HG02623 (cell line): ENCODE data around the gene HSPB9.

Experiments used
- ATAC-seq: cut with Tn5 transposase; IDR thresholded peaks from one replicate; pipeline ENCODE4 v1.9.1; 2021; ENCODE audit warnings: moderate library complexity; ENCODE audit not compliant: unreplicated experiment

HSPB9 gene, protein sequence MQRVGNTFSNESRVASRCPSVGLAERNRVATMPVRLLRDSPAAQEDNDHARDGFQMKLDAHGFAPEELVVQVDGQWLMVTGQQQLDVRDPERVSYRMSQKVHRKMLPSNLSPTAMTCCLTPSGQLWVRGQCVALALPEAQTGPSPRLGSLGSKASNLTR

DNA sequence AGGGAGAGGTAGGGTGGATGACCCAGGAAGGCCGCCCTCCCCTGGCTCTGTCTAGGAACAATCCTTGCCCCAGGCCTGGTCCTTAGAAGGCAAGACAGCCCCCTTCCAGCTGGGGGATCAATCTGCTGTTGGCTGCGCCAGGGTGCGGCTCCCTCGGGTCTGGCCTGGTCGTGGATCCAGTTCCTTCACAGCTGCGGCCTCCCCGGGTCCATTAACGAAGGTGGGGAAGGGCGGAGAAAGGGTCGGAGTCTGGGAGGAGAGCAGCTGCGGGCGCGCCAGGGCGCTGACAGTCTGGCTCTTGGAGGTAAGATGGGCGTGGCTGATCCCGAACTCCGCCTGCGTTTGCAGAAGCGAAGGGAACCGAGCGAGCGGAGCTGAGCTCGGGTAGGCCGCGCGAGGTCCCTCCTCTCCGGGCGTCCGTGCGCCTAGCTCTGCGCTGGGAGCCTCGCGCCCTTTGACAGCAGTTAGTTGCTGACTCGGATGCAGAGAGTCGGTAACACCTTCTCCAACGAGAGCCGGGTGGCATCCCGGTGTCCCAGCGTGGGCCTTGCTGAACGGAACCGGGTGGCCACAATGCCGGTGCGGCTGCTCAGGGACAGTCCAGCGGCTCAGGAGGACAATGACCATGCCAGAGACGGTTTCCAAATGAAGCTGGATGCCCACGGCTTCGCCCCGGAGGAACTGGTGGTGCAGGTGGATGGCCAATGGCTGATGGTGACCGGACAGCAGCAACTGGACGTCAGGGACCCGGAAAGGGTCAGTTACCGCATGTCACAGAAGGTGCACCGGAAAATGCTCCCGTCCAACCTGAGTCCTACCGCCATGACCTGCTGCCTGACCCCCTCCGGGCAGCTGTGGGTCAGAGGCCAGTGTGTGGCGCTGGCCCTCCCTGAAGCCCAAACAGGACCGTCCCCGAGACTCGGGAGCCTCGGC lies at the start of gene HSPB9:
HSPB9 (plus strand) TSS at position 434 of the 933 bp plus-strand sequence; CDS start at position 481, 47 bp downstream.
- no peak for ATAC-seq

DNA sequence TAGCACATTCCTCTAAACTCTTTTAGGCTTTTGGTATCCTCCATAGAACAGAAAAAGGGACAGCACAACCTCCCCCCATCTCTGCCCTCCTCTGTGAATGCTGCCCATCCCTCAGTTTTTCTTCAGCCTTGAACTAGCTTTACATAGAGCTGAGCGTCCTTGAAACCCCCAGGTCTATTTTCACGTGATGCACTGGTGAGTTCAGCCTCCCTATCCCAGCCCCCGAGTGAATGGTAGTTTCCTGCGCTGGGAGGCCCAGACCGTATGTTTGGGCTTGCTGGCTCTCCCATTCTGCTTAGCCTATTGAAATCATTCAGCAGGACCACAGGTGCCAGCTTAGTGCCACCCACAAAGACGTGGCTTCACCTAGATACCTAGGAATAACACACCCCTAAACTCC lies 46.8 kb upstream of the HSPB9 start:
- no peak for ATAC-seq

DNA sequence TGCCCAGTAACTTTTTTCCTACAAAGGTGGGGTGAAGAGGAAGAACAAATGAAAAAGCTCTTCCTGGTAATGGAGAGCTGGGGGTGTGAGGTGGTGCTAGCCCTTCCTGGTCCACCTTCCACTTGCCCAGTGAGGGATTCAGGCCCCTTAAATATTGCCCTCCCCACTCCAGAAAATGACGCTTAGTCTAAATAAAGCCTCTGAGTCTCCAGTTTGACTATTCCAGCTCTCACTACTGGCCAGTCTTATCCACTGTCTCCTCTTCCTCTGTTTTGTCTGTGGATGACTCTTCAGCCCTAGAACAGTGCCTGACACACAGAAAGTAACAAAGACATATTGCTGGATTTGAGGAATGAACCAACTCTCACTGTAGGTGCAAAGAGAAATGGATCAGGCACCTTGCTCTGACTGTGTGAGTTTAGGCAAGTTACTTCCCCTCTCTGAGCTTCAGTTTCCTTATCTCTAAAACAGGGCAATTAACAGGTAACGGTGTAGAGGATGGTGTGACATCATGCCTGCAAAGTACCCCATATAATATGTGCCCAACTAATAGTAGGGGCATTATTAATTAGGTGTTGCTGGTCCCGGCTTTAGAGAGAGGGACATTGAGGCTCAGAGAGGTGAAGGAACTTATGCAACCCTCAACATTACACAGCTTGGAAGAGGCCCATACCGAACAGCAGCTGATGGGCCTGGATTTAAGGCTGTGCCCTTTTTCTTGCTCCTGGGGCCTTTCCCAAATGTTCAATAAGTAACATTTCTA lies 45.6 kb upstream of the HSPB9 start:
- no peak for ATAC-seq

DNA sequence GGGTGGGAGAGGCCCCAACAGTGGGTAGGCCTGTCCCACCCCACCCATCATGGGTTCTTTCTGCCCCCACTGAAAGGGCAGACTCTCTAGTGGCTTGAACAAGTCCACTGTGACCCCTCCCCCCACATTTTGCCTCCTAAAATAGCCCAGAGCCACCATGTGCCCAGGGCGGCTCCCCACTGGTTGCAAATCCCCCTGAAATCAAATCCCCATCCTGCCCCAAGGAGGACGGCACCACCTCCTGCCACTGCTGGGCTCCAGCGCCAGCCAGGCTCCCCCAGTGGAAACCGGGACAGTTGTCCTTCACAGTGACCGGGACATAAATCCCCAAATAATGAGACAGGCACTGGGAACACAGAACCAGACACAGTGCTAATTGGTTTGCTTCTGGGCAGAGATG lies 44.8 kb upstream of the HSPB9 start:
- ATAC-seq: no peak

DNA sequence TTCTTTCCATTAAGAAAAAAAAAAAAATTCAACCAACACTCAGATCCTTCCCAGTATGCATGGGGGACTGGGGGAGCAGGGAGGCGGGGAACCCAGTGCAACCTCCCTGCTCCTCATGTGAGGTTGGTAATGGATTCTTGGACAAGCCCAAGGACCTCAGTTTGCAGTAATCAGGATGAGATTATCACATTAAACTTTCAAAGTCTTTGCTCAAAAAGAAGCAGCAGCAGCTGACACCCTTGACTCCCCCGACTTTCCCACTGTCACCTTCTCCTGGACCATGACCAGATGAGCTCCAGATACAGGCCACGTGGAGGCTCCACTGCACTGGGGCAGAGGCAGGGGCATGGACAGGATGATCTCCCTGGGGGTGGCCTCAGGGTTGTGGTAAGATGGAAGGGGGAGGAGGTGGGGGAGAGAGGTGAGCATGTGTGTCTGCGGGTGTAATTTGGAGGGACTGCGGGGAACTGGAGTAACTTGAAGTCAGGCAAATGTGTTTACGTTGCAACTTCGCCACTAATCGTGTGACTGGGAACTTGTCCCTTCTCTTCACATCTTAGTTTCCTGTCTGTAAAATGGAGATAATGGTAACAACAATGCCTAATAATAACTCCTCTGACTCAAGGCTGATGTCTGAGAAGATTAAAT lies 44.1 kb upstream of the HSPB9 start:
- no peak for ATAC-seq

DNA sequence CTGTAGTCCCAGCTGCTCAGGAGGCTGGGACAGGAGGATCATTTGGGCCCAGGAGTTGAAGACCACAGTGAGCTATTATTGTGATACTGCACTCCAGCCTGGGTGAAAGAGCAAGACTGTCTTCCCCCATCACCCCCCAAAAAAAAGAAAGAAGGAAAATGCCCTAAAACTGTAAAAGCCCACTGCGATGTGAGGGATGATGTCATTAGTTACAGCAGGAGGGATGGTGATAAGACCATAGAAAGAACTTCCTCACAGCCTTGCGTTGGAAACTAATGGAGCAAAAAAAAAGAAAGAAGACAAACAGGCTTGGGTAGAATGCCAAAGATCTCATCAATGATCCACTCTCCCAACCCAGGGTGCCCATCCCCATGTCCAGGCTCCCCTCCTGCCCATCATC lies 43.1 kb upstream of the HSPB9 start:
- no peak for ATAC-seq

DNA sequence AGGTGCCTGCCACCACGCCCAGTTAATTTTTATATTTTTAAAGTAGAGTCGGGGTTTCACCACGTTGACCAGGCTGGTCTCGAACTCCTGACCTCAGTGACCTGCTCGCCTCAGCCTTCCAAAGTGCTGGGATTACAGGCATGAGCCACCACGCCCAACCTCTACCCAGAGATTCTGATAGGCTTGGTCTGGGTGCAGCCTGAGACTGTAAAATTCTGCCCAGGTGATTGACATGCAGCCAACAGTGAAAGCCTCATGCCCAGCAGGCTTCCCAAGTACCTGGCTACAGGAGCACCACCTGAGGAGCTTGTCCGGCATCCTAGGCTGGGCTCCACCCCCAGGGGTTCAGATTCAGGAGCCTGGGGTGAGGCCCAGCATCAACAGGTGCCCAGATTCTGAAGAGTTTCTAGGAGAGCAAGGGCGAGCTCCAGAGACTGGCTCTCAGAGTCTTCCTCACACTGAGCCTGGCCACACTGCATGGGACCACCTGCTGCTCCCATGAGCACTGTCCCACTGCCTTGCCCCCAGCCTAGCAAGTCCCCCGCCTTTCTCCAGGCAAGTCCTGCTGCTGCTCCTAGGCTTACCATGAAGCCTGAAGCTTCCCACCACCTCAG lies 41.0 kb upstream of the HSPB9 start:
- no peak for ATAC-seq

DNA sequence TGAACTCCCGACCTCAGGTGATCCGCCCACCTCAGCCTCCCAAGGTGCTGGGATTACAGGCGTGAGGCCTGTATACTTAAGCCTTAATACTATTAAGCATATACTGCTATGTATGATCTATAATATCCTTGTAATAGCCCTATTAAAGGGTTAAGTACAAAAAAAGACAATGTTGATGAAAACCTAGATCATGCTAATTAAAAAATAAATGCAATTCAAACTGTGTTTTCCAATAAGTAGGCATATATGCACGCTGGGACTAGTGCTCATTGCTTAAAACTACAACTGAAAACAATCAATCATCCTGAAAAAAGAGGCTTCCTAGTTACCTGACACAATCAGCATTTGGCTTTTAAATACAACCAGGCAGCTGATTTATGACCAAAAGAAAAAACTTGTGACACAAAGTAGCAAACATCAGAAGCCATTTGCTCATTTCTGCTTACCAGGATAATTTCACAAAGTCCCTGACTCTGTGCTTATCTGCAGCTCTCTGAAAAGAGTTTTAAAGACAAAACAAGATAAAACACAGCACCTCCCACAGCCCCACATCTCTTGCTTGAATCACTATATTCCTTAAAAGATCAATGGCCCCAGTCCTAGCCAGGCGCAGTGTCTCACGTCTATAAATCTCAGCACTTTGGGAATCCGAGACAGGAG lies 35.4 kb upstream of the HSPB9 start:
- ATAC-seq: no peak

DNA sequence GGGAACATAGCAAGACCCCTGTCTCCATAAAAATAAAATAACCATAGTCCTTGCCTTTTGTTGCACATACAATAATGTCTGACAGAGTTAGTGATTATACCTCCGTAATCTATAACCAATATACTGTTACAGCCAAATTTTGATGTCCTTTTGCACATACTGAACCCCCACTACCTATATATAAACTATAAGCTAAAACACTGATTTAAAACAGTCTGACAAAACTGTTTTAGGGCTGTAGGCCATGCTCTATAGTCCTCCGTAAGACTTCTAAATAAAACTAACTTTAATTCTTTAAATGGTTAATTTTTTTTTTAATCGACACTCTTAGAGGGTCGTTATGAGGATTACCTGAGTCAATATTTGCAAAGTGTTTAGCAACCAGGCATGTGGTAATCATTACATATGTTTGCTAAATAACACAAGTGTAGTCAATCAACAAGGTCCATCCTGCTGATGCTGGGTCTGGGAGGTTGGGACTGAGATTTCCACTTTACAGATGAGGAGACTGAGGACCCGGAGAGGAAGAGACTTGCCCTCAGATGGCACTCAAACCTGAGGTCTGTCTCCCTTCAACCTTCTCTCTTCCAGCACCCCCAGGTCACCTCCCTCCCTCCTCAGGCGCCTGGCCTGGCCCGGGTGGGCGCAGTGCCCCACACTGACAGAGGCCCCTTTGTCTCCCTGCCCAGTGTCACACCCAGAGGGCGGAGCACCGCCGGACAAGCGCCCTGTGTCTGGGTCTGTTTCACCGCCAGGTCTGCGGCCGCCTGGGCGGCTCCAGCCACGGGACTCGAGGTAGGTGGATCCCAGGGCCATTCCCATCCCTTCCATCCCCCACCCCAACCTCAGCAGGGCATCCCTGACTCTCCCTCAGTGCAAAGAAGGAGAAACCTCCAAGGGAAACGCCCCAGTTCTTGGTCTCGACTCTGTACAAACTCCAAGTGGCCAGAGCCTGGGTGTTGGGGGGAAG lies 34.6 kb upstream of the HSPB9 start:
- ATAC-seq: no peak

DNA sequence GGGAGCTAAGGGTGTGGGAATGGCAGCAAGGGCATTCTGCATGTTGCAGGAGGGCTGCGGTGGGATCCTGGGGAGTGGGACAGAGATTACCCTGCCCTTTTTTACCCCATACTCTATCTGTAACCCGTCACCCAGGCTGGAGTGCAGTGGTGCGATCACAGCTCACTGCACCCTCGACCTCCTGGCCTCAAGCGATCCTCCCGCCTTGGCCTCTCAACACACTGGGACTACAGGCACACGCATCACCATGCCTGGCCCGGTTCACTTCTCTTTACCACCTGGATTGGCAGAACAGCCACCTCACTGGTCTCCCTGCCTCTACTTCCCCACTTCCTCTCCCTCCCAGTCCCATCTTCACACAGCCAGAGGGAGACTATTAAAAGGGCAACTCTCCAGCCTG lies 33.9 kb upstream of the HSPB9 start:
- ATAC-seq: no peak

DNA sequence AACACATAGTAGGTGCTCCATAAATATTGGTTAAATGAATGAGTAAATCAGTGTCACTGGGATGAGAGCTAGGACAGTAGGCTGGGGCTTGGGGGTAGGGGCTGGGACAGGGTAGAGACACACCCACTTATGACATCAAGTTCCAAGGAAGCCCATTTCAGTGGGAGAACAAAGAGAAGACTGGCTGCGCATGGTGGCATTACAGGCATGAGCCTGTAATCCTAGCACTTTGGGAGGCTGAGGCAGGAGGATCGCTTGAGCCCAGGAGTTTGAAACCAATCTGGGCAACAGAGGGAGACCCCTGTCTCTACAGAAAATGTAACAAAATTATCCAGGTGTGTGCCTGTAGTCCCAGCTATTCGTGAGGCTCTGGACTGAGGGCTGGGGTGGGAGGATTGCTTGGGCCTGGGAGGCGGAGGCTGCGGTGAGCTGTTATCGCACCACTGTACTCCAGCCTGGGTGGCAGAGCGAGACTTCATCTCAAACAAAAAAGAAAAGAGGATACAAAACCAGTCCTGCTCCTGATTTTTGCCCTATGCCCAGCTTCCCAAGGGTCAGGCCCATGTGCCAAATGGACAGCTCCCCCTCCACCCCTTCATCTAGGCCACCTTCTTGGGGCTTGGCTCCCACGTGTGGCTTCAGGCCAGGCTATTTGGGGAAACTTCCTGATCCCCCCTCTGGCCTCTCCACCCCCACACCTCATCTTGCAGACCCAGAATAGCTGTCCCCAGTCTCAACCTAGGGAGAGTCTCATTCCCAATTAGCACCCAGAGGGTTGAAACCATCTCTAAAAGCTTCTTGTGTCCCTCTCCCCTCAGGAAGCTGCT lies 31.4 kb upstream of the HSPB9 start:
- ATAC-seq: no peak

DNA sequence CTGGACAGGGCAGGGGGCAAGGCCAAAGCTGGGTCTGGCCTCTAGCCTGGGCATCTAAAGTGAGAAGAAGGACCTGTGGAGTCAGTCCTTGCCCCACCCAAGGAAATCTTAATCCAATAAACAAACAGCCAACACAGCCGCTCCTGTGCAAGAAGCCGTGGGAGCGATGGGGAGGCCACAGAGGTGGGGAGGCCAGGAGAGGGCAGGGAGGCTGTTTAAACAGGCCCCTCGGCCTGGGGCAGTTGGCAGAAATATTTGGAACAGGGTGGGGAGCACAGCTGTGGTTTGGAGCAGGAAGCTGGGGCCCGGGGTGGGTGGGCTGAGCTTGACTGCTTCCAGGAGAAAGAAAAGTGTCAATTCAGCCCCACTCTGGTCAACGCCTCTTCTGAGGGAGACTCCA lies 29.7 kb upstream of the HSPB9 start:
- no peak for ATAC-seq

DNA sequence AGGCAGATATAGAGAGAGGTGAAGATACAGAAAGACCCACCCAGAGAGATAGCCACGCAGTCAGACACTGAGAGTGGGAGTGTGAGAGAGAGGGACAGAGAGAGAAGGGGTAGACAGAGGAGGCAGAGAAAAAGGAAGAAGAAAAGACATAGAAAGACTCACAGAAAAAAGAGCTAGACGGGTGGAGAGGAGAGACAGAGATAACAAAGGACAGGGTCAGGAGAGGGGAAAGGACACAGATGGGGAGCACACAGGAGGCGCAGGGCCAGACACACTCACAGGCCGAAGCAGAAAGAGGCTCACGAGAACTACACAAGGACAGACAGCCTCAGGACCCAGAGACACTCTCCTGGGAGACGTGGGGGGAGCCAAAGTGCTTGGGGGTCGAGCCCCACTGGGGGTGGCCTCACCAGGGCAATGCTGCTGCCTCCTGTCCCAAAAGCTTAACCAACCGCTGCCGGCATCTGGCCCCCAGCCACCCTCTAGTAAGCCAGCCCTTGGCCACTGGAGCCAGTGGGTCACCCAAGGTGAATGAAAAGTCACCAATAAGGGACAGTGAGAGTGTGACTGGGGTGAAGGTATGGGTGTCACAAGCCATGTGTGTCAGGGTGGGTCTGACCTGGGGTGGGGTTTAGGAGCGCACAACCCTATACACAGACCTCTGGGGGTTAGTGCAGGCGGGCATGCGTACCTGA lies 28.1 kb upstream of the HSPB9 start:
- no peak for ATAC-seq

DNA sequence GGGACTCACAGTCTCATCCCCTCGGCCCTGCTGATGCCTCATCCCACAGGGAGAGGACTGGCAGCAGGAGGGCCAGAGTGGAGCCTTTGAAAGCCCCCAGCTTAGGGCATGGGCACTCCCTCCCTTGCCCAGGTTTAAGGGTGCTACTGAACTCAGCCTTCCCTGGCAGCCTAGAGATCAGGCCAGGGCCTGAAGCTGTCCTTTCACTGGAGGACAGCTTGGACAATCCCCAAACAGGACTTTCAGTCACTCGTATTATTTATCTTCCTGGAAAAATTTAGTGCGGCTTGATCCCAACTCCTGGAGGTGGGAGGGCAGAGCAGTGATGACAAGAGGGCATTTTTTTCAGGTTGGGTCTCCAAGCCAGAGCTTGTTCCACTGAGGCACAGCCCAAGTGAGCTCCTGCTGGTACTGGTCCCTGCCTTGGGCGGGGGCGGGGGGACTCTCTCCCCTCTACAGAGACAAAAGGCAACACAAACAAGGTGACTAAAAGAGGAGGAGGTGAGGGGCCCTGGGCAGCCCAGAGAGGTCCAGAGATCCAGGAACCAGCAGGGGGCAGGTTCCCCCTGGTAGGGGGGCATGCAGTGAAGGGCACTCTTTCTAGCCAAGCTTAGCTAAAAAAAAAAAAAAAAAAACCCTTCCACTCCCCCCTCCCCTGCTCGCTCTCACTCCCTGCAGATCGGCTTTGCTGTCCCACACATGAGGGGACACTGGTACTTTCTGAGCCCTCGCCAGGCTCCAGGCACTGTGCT lies 26.1 kb upstream of the HSPB9 start:
- no peak for ATAC-seq

DNA sequence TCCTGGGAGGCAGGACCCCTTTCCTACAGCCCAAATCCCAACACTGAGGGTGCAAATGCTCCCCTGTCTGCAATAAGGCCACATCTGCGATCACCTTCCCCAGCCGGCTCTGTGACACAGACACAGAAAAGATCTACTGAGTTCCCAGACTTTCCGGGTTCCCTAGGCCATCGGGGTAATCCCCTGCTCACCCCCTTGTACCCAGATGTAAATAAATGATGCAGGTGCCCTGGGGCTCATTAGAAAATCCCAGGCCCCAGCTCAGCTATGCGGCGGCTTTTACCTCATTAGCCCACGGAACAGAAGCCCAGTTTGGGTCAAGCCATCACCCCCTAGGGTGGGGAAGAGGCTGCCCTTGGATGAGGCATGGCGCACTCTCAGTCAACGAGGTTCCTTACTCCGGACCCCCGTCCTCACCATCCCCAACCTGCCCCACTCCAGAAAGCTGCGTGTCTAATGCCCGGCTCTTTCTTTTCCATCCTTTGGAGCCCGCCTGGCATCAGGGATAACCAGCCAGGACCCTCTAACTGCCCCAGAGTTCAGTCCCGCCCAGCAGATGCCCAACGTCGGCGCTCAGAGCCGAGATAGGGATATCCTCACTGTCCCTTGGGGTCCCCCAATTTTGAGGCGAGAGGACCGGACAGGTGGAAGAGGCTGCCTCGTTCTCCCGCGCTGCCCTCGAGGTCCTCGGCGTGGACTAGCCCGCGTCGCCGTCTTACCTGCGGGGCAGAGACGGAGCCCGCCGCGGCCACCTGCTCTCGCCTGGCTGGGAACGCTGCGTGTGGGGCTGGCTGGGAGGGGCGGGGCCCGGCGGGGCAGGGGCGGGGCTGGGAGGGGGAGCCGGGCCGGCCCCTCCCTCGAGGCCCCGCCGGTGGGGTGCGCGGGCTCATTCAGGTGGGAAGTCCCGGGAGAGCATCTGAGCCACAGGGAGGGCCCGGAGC lies 24.6 kb upstream of the HSPB9 start, which contains the start of gene ZNF385C:
ZNF385C (minus strand) TSS at position 783 of the 941 bp plus-strand sequence. CDS start 35,417 bp downstream, outside the sequence.
- no peak for ATAC-seq
